ENCODE data around the gene CHRNA1. TPM values are rescaled to one million over a fixed set of nuclear protein-coding genes. Genes with fewer than 3 reads are reported as not detected.

Gene CHRNA1
- polyA plus RNA-seq, 1 of the 3 experiments (the other 2 are of a cell fraction) = 0.02 TPM

GRCh38 chr2:174784909-174785308 is 20.6 kb upstream of the CHRNA1 start:
- H3K9me3 ChIP-seq = no peaks in the 10 kb centered on the region
- H2AFZ ChIP-seq (ENCODE audit: low read depth) = no peak overlapping the region
- peaks cover 19% of the 10 kb centered on the region for H3F3A ChIP-seq (replicated peaks; ENCODE audit: insufficient read depth)
- no peak overlapping the region for H3K4me3 ChIP-seq (ENCODE audit: low read depth in 2 of 2, low read length in 1 of 2)
- peaks cover 27 to 28% of the 10 kb centered on the region in 2 experiments for H3K4me1 ChIP-seq (ENCODE audit: control insufficient read depth in 1 of 2, insufficient read depth in 2 of 2, low read depth in 1 of 2, low read length in 1 of 2)
- CTCF ChIA-PET = interaction anchor here (1.1 to 1.5 kb wide), 4 partner anchors 10 to 200 kb away, joined by 3 read pairs; no protein-coding TSS in a partner anchor
- H3K9ac ChIP-seq = no peak overlapping the region
- WGBS (ENCODE audit: low lambda C conversion rate) = 61% methylated on average over 5 of the region's 5 CpGs
- POLR2A ChIA-PET = interaction anchor here (1.0 kb wide), 1 partner anchor 63 kb away, joined by 3 read pairs; no protein-coding TSS in a partner anchor
- DNase-seq = no peak
- H3K9me2 ChIP-seq = no peaks in the 10 kb centered on the region
- H3K27me3 ChIP-seq (ENCODE audit: insufficient read depth) = no peaks in the 10 kb centered on the region
- no peaks in the 10 kb centered on the region for H3K36me3 ChIP-seq (replicated peaks in 1 of 2; ENCODE audit: control insufficient read depth in 1 of 2, insufficient read depth in 2 of 2, low read length in 1 of 2)
- H3K4me2 ChIP-seq = no peak overlapping the region; the same call in 1 of the 2 replicates
- no peaks in the 10 kb centered on the region for H3K79me2 ChIP-seq (ENCODE audit: insufficient read depth)
- H4K20me1 ChIP-seq (ENCODE audit: insufficient read depth) = no peaks in the 10 kb centered on the region
- H3K27ac ChIP-seq (ENCODE audit: low read depth in 2 of 2, low read length in 1 of 2) = peak overlapping the region; percentile 90 to 97
- TF ChIP-seq, protein P1, sequence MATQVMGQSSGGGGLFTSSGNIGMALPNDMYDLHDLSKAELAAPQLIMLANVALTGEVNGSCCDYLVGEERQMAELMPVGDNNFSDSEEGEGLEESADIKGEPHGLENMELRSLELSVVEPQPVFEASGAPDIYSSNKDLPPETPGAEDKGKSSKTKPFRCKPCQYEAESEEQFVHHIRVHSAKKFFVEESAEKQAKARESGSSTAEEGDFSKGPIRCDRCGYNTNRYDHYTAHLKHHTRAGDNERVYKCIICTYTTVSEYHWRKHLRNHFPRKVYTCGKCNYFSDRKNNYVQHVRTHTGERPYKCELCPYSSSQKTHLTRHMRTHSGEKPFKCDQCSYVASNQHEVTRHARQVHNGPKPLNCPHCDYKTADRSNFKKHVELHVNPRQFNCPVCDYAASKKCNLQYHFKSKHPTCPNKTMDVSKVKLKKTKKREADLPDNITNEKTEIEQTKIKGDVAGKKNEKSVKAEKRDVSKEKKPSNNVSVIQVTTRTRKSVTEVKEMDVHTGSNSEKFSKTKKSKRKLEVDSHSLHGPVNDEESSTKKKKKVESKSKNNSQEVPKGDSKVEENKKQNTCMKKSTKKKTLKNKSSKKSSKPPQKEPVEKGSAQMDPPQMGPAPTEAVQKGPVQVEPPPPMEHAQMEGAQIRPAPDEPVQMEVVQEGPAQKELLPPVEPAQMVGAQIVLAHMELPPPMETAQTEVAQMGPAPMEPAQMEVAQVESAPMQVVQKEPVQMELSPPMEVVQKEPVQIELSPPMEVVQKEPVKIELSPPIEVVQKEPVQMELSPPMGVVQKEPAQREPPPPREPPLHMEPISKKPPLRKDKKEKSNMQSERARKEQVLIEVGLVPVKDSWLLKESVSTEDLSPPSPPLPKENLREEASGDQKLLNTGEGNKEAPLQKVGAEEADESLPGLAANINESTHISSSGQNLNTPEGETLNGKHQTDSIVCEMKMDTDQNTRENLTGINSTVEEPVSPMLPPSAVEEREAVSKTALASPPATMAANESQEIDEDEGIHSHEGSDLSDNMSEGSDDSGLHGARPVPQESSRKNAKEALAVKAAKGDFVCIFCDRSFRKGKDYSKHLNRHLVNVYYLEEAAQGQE (IDR thresholded peaks at IDR 0.05; ENCODE audit: low read depth, low read length) = no peak
- TF ChIP-seq CHD2 (IDR thresholded peaks at IDR 0.05; ENCODE audit: low read length, partially characterized antibody) = no peak
- TF ChIP-seq YY1 (IDR thresholded peaks at IDR 0.05; ENCODE audit: low read depth) = no peak
- no peak for TF ChIP-seq TAF1 (IDR thresholded peaks at IDR 0.05; ENCODE audit: borderline replicate concordance, low read depth, low read length)
- TF ChIP-seq PBX3 (IDR thresholded peaks at IDR 0.05) = peak; percentile 78
- TF ChIP-seq, protein P2, sequence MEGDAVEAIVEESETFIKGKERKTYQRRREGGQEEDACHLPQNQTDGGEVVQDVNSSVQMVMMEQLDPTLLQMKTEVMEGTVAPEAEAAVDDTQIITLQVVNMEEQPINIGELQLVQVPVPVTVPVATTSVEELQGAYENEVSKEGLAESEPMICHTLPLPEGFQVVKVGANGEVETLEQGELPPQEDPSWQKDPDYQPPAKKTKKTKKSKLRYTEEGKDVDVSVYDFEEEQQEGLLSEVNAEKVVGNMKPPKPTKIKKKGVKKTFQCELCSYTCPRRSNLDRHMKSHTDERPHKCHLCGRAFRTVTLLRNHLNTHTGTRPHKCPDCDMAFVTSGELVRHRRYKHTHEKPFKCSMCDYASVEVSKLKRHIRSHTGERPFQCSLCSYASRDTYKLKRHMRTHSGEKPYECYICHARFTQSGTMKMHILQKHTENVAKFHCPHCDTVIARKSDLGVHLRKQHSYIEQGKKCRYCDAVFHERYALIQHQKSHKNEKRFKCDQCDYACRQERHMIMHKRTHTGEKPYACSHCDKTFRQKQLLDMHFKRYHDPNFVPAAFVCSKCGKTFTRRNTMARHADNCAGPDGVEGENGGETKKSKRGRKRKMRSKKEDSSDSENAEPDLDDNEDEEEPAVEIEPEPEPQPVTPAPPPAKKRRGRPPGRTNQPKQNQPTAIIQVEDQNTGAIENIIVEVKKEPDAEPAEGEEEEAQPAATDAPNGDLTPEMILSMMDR (IDR thresholded peaks at IDR 0.05) = no peak
- TF ChIP-seq ZBTB33 (IDR thresholded peaks at IDR 0.05; ENCODE audit: borderline replicate concordance, low read depth) = no peak
- TF ChIP-seq ELF1 (IDR thresholded peaks at IDR 0.05) = no peak
- peak; percentile 80; the same call in 1 of the 2 replicates for TF ChIP-seq MEF2A (IDR thresholded peaks at IDR 0.05; ENCODE audit: borderline replicate concordance, low read depth)
- TF ChIP-seq SIN3A (IDR thresholded peaks at IDR 0.05; ENCODE audit: borderline replicate concordance, low read depth, low read length) = no peak
- TF ChIP-seq, protein P3, sequence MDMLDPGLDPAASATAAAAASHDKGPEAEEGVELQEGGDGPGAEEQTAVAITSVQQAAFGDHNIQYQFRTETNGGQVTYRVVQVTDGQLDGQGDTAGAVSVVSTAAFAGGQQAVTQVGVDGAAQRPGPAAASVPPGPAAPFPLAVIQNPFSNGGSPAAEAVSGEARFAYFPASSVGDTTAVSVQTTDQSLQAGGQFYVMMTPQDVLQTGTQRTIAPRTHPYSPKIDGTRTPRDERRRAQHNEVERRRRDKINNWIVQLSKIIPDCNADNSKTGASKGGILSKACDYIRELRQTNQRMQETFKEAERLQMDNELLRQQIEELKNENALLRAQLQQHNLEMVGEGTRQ (IDR thresholded peaks at IDR 0.05; ENCODE audit: borderline replicate concordance, low read depth, low read length) = no peak
- TF ChIP-seq SMC3 (IDR thresholded peaks at IDR 0.05; ENCODE audit: low read depth, low read length) = no peak
- TF ChIP-seq FOSL2 (IDR thresholded peaks at IDR 0.05; ENCODE audit: borderline replicate concordance, low read depth) = no peak
- TF ChIP-seq GATA2 (CRISPR knock-in tag; IDR thresholded peaks at IDR 0.05) = no peak
- no peak for TF ChIP-seq MAX (IDR thresholded peaks at IDR 0.05; ENCODE audit: low read depth)
- TF ChIP-seq TCF12 (IDR thresholded peaks at IDR 0.05) = peak; percentile 80
- no peak for TF ChIP-seq GABPA (IDR thresholded peaks at IDR 0.05; ENCODE audit: low read depth)
- TF ChIP-seq IRF3 (IDR thresholded peaks at IDR 0.05; ENCODE audit: low read depth, low read length) = no peak
- no peak for TF ChIP-seq POLR2AphosphoS5 (IDR thresholded peaks at IDR 0.05; ENCODE audit: low read depth, low read length)
- no peak for TF ChIP-seq FOXJ3 (CRISPR knock-in tag; IDR thresholded peaks at IDR 0.05)
- TF ChIP-seq RCOR1 (IDR thresholded peaks at IDR 0.05; ENCODE audit: low read length) = no peak
- TF ChIP-seq RAD21 (IDR thresholded peaks at IDR 0.05; ENCODE audit: low read length) = no peak
- no peak for TF ChIP-seq FOXM1 (IDR thresholded peaks at IDR 0.05; ENCODE audit: low read depth)
- peak; percentile 35; the same call in 1 of the 2 replicates for TF ChIP-seq JUND (IDR thresholded peaks at IDR 0.05)
- peak; percentile 56; the same call in 1 of the 2 replicates for TF ChIP-seq NFIC (IDR thresholded peaks at IDR 0.05; ENCODE audit: borderline replicate concordance)
